Measurements from ENCODE around the gene MGMT.

GRCh38 chr10:129728246-129728820, 261.3 kb downstream of the MGMT start:
- TF ChIP-seq CTCF (IDR thresholded peaks at IDR 0.05) (no peak), POLR2A (IDR thresholded peaks at IDR 0.05) (no peak)

All from testis (tissue), 2 donors.